Measurements from ENCODE around the gene SLC5A3. TPM values are rescaled to one million over a fixed set of nuclear protein-coding genes. Genes with fewer than 3 reads are reported as not detected.

Gene SLC5A3
- total RNA-seq, 2 experiments from 2014 or later: 23.3 to 26.0 TPM

- H3K27ac Mint-ChIP-seq: peak overlapping the region; percentile 71
- no peaks in the 10 kb centered on the region for H3K9me3 Mint-ChIP-seq
- peaks cover 45% of the 10 kb centered on the region for H3K36me3 Mint-ChIP-seq (ENCODE audit: low read depth)
- peaks cover 56% of the 10 kb centered on the region for H3K4me1 Mint-ChIP-seq
- ChIA-PET CTCF (interaction anchor here (0.6 to 4.6 kb wide), 6 partner anchors 15 to 273 kb away, joined by 3 to 31 read pairs (median 6); no protein-coding TSS in a partner anchor), POLR2A (interaction anchor here (0.6 to 6.7 kb wide), 16 partner anchors 8 to 151 kb away, joined by 3 to 111 read pairs (median 4); no protein-coding TSS in a partner anchor)
- H3K4me3 Mint-ChIP-seq: peak overlapping the region; percentile 85
- peak; percentile 17 for DNase-seq
- no peaks in the 10 kb centered on the region for H3K27me3 Mint-ChIP-seq
These were observed 1.1 kb downstream of the SLC5A3 start for GRCh38 chr21:34074283-34075090.

GRCh38 chr21:34075091-34075425 lies 1.7 kb downstream of the SLC5A3 start:
- Mint-ChIP-seq H3K4me3 (peak overlapping the region; percentile 85), H3K36me3 (ENCODE audit: low read depth) (peaks cover 51% of the 10 kb centered on the region), H3K9me3 (no peaks in the 10 kb centered on the region), H3K27me3 (no peaks in the 10 kb centered on the region), H3K4me1 (peaks cover 62% of the 10 kb centered on the region), H3K27ac (peak overlapping the region; percentile 71)
- no peak for DNase-seq
- ChIA-PET POLR2A (interaction anchor here (0.9 to 6.7 kb wide), 8 partner anchors 15 to 273 kb away, joined by 3 to 111 read pairs (median 16); no protein-coding TSS in a partner anchor), CTCF (interaction anchor here (0.6 to 4.6 kb wide), 7 partner anchors 73 to 273 kb away, joined by 3 to 31 read pairs (median 4); no protein-coding TSS in a partner anchor)

- CTCF ChIA-PET: interaction anchor here (0.7 to 4.6 kb wide), 10 partner anchors 11 to 715 kb away, joined by 3 to 31 read pairs (median 3); no protein-coding TSS in a partner anchor
- peak overlapping the region; percentile 58 for H3K27ac Mint-ChIP-seq
- no peak for DNase-seq
- no peaks in the 10 kb centered on the region for H3K9me3 Mint-ChIP-seq
- peaks cover 60% of the 10 kb centered on the region for H3K36me3 Mint-ChIP-seq (ENCODE audit: low read depth)
- peak overlapping the region; percentile 85 for H3K4me3 Mint-ChIP-seq
- POLR2A ChIA-PET: interaction anchor here (0.6 to 6.7 kb wide), 10 partner anchors 12 to 272 kb away, joined by 3 to 111 read pairs (median 4); no protein-coding TSS in a partner anchor
- H3K4me1 Mint-ChIP-seq: peaks cover 72% of the 10 kb centered on the region
- no peaks in the 10 kb centered on the region for H3K27me3 Mint-ChIP-seq
These were observed 2.6 kb downstream of the SLC5A3 start for GRCh38 chr21:34075760-34076660.

GRCh38 chr21:34076835-34077234 lies 3.5 kb downstream of the SLC5A3 start:
- CTCF ChIA-PET: interaction anchor here (0.9 to 4.6 kb wide), 7 partner anchors 10 to 291 kb away, joined by 3 to 31 read pairs (median 3); partner anchors contain the start of gene ATP5PO
- H3K4me1 Mint-ChIP-seq: peaks cover 76% of the 10 kb centered on the region
- H3K4me3 Mint-ChIP-seq: no peak overlapping the region
- POLR2A ChIA-PET: interaction anchor here (0.6 to 6.7 kb wide), 7 partner anchors 11 to 127 kb away, joined by 3 to 111 read pairs (median 4); no protein-coding TSS in a partner anchor
- no peaks in the 10 kb centered on the region for H3K27me3 Mint-ChIP-seq
- peak overlapping the region; percentile 4 for H3K27ac Mint-ChIP-seq
- peaks cover 66% of the 10 kb centered on the region for H3K36me3 Mint-ChIP-seq (ENCODE audit: low read depth)
- DNase-seq: no peak
- no peaks in the 10 kb centered on the region for H3K9me3 Mint-ChIP-seq

- DNase-seq: no peak
- CTCF ChIA-PET: interaction anchor here (0.9 to 2.0 kb wide), 6 partner anchors 13 to 290 kb away, joined by 3 to 5 read pairs (median 4); no protein-coding TSS in a partner anchor
- POLR2A ChIA-PET: interaction anchor here (1.1 to 6.7 kb wide), 5 partner anchors 15 to 154 kb away, joined by 3 to 111 read pairs (median 4); no protein-coding TSS in a partner anchor
These were observed 4.5 kb downstream of the SLC5A3 start for GRCh38 chr21:34077888-34078287.

GRCh38 chr21:34078915-34079314 lies 5.5 kb downstream of the SLC5A3 start:
- CTCF ChIA-PET: interaction anchor here (0.9 to 1.3 kb wide), 2 partner anchors 147 to 155 kb away, joined by 3 to 4 read pairs; no protein-coding TSS in a partner anchor
- Mint-ChIP-seq H3K9me3 (no peaks in the 10 kb centered on the region), H3K27me3 (no peaks in the 10 kb centered on the region), H3K27ac (peak overlapping the region; percentile 4), H3K36me3 (ENCODE audit: low read depth) (peaks cover 85% of the 10 kb centered on the region), H3K4me1 (peaks cover 91% of the 10 kb centered on the region), H3K4me3 (peak overlapping the region; percentile 18)
- DNase-seq: peak; percentile 54
- POLR2A ChIA-PET: interaction anchor here (1.1 to 6.7 kb wide), 4 partner anchors 102 to 155 kb away, joined by 3 to 111 read pairs (median 5); no protein-coding TSS in a partner anchor

More at GRCh38 chr21:34077888-34078287, 4.5 kb downstream of the SLC5A3 start:
- Mint-ChIP-seq H3K27ac (peak overlapping the region; percentile 12), H3K4me3 (peak overlapping the region; percentile 29), H3K4me1 (peaks cover 80% of the 10 kb centered on the region), H3K27me3 (no peaks in the 10 kb centered on the region), H3K36me3 (ENCODE audit: low read depth) (peaks cover 76% of the 10 kb centered on the region), H3K9me3 (no peaks in the 10 kb centered on the region)

- Mint-ChIP-seq H3K27me3 (no peaks in the 10 kb centered on the region), H3K9me3 (no peaks in the 10 kb centered on the region), H3K27ac (no peak overlapping the region), H3K4me3 (no peak overlapping the region), H3K4me1 (peaks cover 87% of the 10 kb centered on the region), H3K36me3 (ENCODE audit: low read depth) (peaks cover 75% of the 10 kb centered on the region)
- ChIA-PET CTCF (interaction anchor here (1.2 kb wide), 1 partner anchor 267 kb away, joined by 3 read pairs; no protein-coding TSS in a partner anchor), POLR2A (no interaction called here)
- no peak for DNase-seq
These were observed 7.3 kb downstream of the SLC5A3 start for GRCh38 chr21:34080710-34081109.

GRCh38 chr21:34082769-34083168 lies 9.4 kb downstream of the SLC5A3 start:
- DNase-seq: no peak
- ChIA-PET POLR2A (interaction anchor here (1.4 kb wide), 2 partner anchors 8 to 10 kb away, joined by 3 read pairs; partner anchors contain the start of genes MRPS6 and SLC5A3), CTCF (interaction anchor here (0.6 to 2.1 kb wide), 2 partner anchors 26 to 158 kb away, joined by 3 to 5 read pairs; no protein-coding TSS in a partner anchor)
- no peaks in the 10 kb centered on the region for H3K9me3 Mint-ChIP-seq
- H3K27me3 Mint-ChIP-seq: no peaks in the 10 kb centered on the region
- H3K36me3 Mint-ChIP-seq (ENCODE audit: low read depth): peaks cover 62% of the 10 kb centered on the region
- no peak overlapping the region for H3K27ac Mint-ChIP-seq
- H3K4me3 Mint-ChIP-seq: no peak overlapping the region
- H3K4me1 Mint-ChIP-seq: peaks cover 68% of the 10 kb centered on the region

GRCh38 chr21:34083357-34083756 lies 10.0 kb downstream of the SLC5A3 start:
- Mint-ChIP-seq H3K4me1 (peaks cover 62% of the 10 kb centered on the region), H3K4me3 (no peak overlapping the region), H3K27me3 (no peaks in the 10 kb centered on the region), H3K27ac (peak overlapping the region; percentile 31), H3K9me3 (no peaks in the 10 kb centered on the region), H3K36me3 (ENCODE audit: low read depth) (peaks cover 56% of the 10 kb centered on the region)
- CTCF ChIA-PET: interaction anchor here (2.1 kb wide), 1 partner anchor 159 kb away, joined by 5 read pairs; no protein-coding TSS in a partner anchor
- POLR2A ChIA-PET: interaction anchor here (0.9 to 1.4 kb wide), 3 partner anchors 9 to 135 kb away, joined by 3 to 4 read pairs (median 3); partner anchors contain the start of genes MRPS6 and SLC5A3
- DNase-seq: no peak

- H3K36me3 Mint-ChIP-seq (ENCODE audit: low read depth): peaks cover 47% of the 10 kb centered on the region
- no peak overlapping the region for H3K4me3 Mint-ChIP-seq
- peaks cover 55% of the 10 kb centered on the region for H3K4me1 Mint-ChIP-seq
- CTCF ChIA-PET: interaction anchor here (1.0 to 1.7 kb wide), 2 partner anchors 161 to 263 kb away, joined by 3 to 6 read pairs; no protein-coding TSS in a partner anchor
- H3K27me3 Mint-ChIP-seq: no peaks in the 10 kb centered on the region
- POLR2A ChIA-PET: no interaction called here
- H3K9me3 Mint-ChIP-seq: no peaks in the 10 kb centered on the region
- H3K27ac Mint-ChIP-seq: no peak overlapping the region
- DNase-seq: no peak
These were observed 11.8 kb downstream of the SLC5A3 start for GRCh38 chr21:34085129-34085528.

- CTCF ChIA-PET: interaction anchor here (0.8 to 1.7 kb wide), 2 partner anchors 11 to 261 kb away, joined by 3 to 6 read pairs; no protein-coding TSS in a partner anchor
- Mint-ChIP-seq H3K27me3 (no peaks in the 10 kb centered on the region), H3K4me1 (peaks cover 50% of the 10 kb centered on the region), H3K27ac (no peak overlapping the region), H3K36me3 (ENCODE audit: low read depth) (peaks cover 40% of the 10 kb centered on the region), H3K9me3 (no peaks in the 10 kb centered on the region), H3K4me3 (no peak overlapping the region)
- POLR2A ChIA-PET: interaction anchor here (1.1 kb wide), 1 partner anchor 148 kb away, joined by 5 read pairs; no protein-coding TSS in a partner anchor
- DNase-seq: peak; percentile 22
These were observed 13.5 kb downstream of the SLC5A3 start for GRCh38 chr21:34086887-34087306.

Data from activated CD4-positive, alpha-beta memory T cell treated with anti-CD3 and anti-CD28 coated beads, Interleukin-2, amount 10 ng/mL, durations not matched to agents 7 days and 5 days (primary cell).